ENCODE measurements around the gene IMMP2L.

DNA sequence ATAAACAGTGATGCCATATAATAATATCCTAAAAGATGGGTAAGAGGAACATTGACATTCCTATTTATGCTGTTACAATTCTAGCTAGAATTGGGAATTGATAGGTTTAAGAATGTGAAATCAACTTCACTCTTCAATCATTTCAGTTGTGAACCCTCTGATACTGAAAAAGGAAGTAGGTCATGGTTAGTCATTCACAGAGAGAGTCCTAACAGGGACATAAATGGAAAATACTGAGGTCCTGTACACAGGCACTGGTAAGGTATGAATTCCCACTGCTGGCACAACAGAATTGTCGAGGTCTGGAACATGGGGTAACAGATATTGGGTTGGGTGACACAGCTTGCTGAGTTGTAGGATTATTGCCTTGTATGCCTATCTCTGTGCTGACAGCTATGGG, 760.8 kb downstream of the IMMP2L start:
- TF ChIP-seq EZH2 (IDR thresholded peaks at IDR 0.05; ENCODE audit: borderline replicate concordance, low read depth, low read length, severe bottlenecking): no peak
- TF ChIP-seq MAX (IDR thresholded peaks at IDR 0.05; ENCODE audit: insufficient read depth, insufficient read length): no peak
- no peak for TF ChIP-seq JUN (IDR thresholded peaks at IDR 0.05; ENCODE audit: borderline replicate concordance, insufficient read depth, insufficient read length, low read depth)
- TF ChIP-seq CTCF (IDR thresholded peaks at IDR 0.05; ENCODE audit: extremely low read depth in 1 of 2, insufficient read depth in 1 of 2, low read depth in 1 of 2, low read length in 2 of 2): no peak
